Thymus (tissue), 11 donors: ENCODE results near the gene GLS2. TPM values are rescaled to one million over a fixed set of nuclear protein-coding genes. Genes with fewer than 3 reads are reported as not detected.

Experiments
- DNase-seq, 9 donors: peaks; one replicate each; pipeline ENCODE4 v3.0.0-alpha.2; 2013; ENCODE audit warnings: low spot score in 9 of 9, low read depth in 6 of 9, missing footprints in 1 of 9
- H3K27ac ChIP-seq, 2 donors: one replicate each; pipeline ENCODE4 v1.5.1; 2013; ENCODE audit warnings: control low read depth in 1 of 2, low read depth in 1 of 2, low read length in 1 of 2, mild to moderate bottlenecking in 1 of 2, moderate library complexity in 1 of 2
- H3K27me3 ChIP-seq, 2 donors: one replicate each; pipeline ENCODE4 v1.5.1; 2013; ENCODE audit warnings: low read length in 1 of 2; ENCODE audit not compliant: control insufficient read depth in 2 of 2, insufficient read depth in 1 of 2
- H3K36me3 ChIP-seq, 2 donors: one replicate each; pipeline ENCODE4 v1.5.1; 2013; ENCODE audit warnings: low read length in 1 of 2, mild to moderate bottlenecking in 1 of 2, moderate library complexity in 1 of 2; ENCODE audit not compliant: control insufficient read depth in 2 of 2, insufficient read depth in 2 of 2
- H3K4me1 ChIP-seq, 2 donors: one replicate each; pipeline ENCODE4 v1.5.1; 2013; ENCODE audit warnings: low read length in 2 of 2; ENCODE audit not compliant: control insufficient read depth in 2 of 2, insufficient read depth in 2 of 2
- H3K4me3 ChIP-seq, 2 donors: one replicate each; pipeline ENCODE4 v1.5.1; 2013; ENCODE audit warnings: low read length in 2 of 2, control low read depth in 1 of 2, mild to moderate bottlenecking in 1 of 2
- H3K9me3 ChIP-seq, 2 donors: one replicate each; pipeline ENCODE4 v1.5.1; 2013; ENCODE audit warnings: low read length in 1 of 2, mild to moderate bottlenecking in 1 of 2; ENCODE audit not compliant: control insufficient read depth in 2 of 2, insufficient read depth in 1 of 2
- WGBS: extraction: QIAGEN DNeasy Blood & Tissue Kit; methylation state at CpG from one replicate; pipeline ENCODE4 v1.1.7; 2013; 5-methylcytosine and 5-hydroxymethylcytosine counted together
- polyA plus RNA-seq: library from polyadenylated mRNA; stranded (reverse); fragments of 200-250 nt; gene quantifications from one replicate; pipeline ENCODE4 v1.2.3, GENCODE V29; 2013
- total RNA-seq: library from RNA; stranded (reverse); fragments of 120-200 nt; gene quantifications from one replicate; pipeline ENCODE4 v1.2.4, GENCODE V29; 2013
- donor health status: healthy.

GLS2 gene
- total and polyA plus RNA-seq, 2 donors, result 1.0 to 2.6 TPM

DNA sequence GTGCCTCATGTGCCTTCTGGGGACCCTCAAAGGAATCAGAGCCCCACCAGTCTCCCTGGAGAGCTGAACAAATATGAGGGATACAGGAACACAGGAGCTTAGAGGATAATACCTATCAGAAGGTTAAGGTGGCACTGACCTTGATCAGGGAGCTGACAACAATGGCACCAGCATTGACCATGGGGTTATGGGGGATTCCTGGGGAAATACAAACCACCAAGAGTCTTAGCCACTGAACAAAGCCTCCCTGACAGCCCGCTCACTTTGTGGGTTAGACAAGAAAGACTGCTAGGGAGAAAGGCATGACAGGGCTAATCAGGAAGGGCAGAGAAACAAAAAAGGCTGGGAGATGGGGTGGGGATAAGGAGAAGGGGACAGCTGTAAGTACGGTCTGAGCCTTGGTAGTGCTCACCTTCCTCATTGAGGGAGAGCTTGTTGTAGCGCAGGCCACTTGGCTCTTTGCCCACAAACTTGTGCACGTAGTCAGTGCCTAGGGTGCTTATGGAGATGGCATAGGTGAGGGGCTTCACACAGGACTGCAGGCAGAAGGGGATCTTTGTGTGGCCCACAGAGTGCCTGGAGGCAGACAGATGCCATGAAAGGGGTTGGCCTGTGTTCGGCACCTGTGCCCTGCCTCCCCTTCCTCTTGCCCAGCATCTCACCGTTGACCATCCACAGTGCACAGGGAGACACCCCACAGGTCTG lies 10.3 kb downstream of the GLS2 start:
- Histone ChIP-seq H3K4me3 (no peak overlapping the region), H3K36me3 (no peaks in the 10 kb centered on the region), H3K27me3 (no peaks in the 10 kb centered on the region), H3K27ac (no peak overlapping the region), H3K9me3 (no peaks in the 10 kb centered on the region), H3K4me1 (no peaks in the 10 kb centered on the region)
- WGBS, result 93% methylated on average over 6 of the region's 6 CpGs
- no peak for DNase-seq

DNA sequence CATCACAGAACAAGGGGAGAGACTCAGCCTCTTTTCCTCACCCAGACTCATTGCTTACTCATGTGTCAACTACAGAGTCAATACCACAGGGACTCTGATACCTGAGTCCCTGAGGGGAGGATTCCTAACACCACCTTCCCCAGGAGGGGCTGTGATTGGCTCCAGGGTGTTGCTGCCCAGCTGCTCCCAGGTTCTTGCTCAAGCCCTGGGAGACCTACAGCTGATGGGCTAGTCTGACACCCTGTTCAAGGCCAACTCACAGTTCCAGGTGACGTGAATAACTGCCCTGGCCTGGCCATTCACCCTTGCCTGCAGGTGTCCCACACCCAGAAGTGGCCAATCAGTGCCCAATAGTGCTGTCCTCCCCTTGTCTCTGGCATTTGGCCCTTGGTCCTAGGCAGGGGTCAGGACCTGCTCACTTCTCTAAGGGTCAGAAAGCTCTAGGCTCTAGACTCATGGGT lies 11.0 kb downstream of the GLS2 start:
- DNase-seq, result no peak
- 98% methylated on average over 1 of the region's 1 CpG for WGBS

DNA sequence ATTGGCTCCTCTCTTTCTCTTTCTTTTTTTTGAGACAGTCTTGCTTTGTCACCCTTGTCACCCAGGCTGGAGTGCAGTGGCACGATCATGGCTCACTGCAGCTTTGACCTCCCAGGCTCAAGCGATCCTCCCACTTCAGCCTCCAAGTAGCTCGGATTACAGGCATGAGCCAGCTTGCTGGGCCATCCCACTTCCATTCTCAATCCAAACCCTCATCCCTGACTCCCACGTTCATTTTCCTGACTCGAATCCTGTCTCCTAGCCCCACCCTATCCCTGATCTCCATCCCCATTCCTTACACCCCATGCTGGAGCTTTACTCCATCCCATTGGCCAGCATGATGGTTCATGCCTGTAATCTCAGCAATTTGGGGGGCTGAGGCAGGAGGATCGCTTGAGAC lies 11.8 kb downstream of the GLS2 start:
- H3K4me1 ChIP-seq, result no peaks in the 10 kb centered on the region
- H3K9me3 ChIP-seq, result no peaks in the 10 kb centered on the region
- WGBS, result 97% methylated on average over 6 of the region's 6 CpGs
- DNase-seq, result no peak
- no peaks in the 10 kb centered on the region for H3K27me3 ChIP-seq
- H3K36me3 ChIP-seq, result no peaks in the 10 kb centered on the region
- H3K4me3 ChIP-seq, result no peak overlapping the region
- H3K27ac ChIP-seq, result no peak overlapping the region

More for the DNA sequence above, 11.0 kb downstream of the GLS2 start:
- no peaks in the 10 kb centered on the region for H3K4me1 ChIP-seq
- no peak overlapping the region for H3K27ac ChIP-seq
- no peaks in the 10 kb centered on the region for H3K36me3 ChIP-seq
- no peak overlapping the region for H3K4me3 ChIP-seq
- H3K9me3 ChIP-seq, result no peaks in the 10 kb centered on the region
- H3K27me3 ChIP-seq, result no peaks in the 10 kb centered on the region

DNA sequence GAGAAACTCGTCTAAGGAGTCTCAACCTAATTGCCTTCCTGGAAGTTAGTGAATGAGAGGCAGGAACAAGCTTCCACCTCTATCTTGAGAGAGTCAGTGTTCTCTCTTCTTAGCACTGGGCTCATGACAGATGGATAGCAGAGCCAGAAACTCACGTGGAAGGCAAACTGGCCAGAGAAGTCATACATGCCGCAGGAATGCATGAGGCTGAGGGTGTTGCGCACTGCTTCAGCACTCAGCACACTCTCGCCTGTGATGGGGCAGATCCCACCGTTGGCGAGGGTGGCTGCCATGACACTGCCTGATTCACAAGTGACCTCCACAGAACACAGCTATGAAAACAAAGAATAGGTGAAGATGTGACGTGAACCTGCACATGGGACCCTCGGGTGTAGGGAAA lies 13.6 kb downstream of the GLS2 start:
- Histone ChIP-seq H3K36me3 (no peaks in the 10 kb centered on the region), H3K27ac (no peak overlapping the region), H3K9me3 (no peaks in the 10 kb centered on the region), H3K27me3 (no peaks in the 10 kb centered on the region), H3K4me1 (peaks cover 0 to 3% of the 10 kb centered on the region in 2 donors), H3K4me3 (no peak overlapping the region)
- DNase-seq, result no peak
- WGBS, result 97% methylated on average over 9 of the region's 9 CpGs

DNA sequence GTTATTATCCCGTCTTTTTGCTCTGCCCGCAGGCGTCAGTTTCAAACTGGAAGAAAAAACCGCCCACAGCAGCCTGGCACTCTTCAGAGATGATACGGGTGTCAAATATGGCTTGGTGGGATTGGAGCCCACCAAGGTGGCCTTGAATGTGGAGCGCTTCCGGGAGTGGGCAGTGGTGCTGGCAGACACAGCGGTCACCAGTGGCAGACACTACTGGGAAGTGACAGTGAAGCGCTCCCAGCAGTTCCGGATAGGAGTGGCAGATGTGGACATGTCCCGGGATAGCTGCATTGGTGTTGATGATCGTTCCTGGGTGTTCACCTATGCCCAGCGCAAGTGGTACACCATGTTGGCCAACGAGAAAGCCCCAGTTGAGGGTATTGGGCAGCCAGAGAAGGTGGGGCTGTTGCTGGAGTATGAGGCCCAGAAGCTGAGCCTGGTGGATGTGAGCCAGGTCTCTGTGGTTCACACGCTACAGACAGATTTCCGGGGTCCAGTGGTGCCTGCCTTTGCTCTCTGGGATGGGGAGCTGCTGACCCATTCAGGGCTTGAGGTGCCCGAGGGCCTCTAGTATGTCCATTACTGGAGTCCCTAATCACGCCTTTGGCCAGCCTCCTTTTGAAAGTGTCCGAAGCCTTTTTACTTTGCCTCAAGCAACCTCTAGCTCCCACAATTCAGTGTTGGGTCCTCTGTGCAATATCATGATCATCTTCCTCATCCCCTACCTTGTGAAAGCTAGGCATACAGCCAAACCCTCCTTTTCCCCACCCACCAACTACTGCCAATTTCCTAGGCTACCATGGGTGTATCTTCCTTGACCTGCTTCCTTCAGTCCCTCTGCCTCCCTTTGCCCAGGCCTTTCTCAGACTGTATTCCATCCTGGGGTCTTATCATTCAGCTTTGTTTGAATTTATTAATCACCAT lies 18.7 kb downstream of the GLS2 start:
- H3K9me3 ChIP-seq, result no peaks in the 10 kb centered on the region
- peak overlapping the region in 1 of 2 donors; percentile 57 for H3K27ac ChIP-seq
- H3K36me3 ChIP-seq, result no peaks in the 10 kb centered on the region
- peak overlapping the region; percentile 68 to 87 for H3K4me3 ChIP-seq
- 57% methylated on average over 19 of the region's 19 CpGs for WGBS
- H3K4me1 ChIP-seq, result peaks cover 4 to 9% of the 10 kb centered on the region in 2 donors
- no peak for DNase-seq
- no peaks in the 10 kb centered on the region for H3K27me3 ChIP-seq

DNA sequence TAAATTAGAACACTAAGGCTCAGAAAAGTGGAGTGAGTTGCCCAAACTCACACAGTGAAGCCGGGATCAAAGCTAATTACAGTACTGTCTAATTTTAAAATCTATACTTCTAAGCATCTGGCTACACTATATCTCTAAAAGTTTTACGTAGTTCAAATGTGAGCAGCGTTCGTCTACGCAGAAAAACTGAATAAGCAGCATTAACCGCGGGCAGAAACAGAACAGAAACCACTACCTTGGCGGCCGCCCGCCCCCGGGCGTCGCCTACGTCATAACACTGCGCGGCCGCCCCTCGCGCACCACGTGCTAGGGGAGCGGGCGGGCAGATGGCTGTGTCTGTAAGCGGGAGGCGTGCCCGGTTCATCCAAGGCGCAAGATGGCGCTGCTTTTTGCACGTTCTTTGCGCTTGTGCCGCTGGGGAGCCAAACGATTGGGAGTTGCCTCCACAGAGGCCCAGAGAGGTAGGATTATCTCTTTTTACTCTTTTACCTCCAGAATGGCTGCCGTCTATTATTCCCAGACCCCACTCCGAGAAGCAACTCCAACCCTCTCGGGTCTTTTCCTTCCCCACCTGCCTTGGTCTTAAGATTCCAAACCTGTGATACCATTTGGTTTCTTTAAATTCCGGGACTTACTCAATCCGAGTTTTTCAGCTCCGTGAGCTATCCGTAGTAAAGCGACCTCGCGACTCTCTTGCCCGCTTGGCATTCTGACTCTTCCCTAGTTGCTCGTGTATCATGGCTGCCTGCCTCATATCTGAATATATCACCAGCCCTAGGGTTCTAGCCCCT lies 19.6 kb downstream of the GLS2 start, which contains the start of gene SPRYD4:
TSS of gene SPRYD4 (plus strand) at position 363 of the 791 bp plus-strand sequence. CDS start at position 377, 14 bp downstream.
- H3K4me1 ChIP-seq, result peaks cover 4 to 11% of the 10 kb centered on the region in 2 donors
- WGBS, result under 1% methylated on average over 43 of the region's 43 CpGs

DNA sequence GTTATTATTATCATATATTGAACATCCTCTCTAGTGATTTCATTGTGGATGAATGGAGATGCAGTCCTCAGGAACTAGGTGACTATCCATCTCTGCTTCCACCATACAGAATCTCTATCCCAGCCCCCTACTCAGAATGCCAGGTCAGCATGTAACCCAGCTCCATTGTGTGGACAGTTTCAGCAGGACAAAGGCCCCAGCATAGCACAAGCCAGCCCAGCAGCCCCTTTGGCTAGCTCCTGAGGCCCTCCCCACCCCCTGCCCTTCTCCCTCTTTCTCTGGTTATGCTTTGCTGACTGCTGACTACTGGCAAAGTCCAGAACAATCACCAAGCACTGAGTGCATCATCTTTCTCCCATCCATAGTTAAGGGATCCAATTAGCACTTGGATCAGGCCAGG lies 25.4 kb downstream of the GLS2 start:
- DNase-seq, result no peak
- H3K27me3 ChIP-seq, result no peaks in the 10 kb centered on the region

More for the DNA sequence above, 19.6 kb downstream of the GLS2 start, which contains the start of gene SPRYD4:
- H3K36me3 ChIP-seq, result no peaks in the 10 kb centered on the region
- H3K9me3 ChIP-seq, result no peaks in the 10 kb centered on the region
- H3K27me3 ChIP-seq, result no peaks in the 10 kb centered on the region
- peak within 1 kb of the TSS; percentile 68 to 87 for H3K4me3 ChIP-seq
- DNase-seq, result peak; percentile 71 to 96 (median 88)
- H3K27ac ChIP-seq, result peak within 1 kb of the TSS; percentile 77 to 89

DNA sequence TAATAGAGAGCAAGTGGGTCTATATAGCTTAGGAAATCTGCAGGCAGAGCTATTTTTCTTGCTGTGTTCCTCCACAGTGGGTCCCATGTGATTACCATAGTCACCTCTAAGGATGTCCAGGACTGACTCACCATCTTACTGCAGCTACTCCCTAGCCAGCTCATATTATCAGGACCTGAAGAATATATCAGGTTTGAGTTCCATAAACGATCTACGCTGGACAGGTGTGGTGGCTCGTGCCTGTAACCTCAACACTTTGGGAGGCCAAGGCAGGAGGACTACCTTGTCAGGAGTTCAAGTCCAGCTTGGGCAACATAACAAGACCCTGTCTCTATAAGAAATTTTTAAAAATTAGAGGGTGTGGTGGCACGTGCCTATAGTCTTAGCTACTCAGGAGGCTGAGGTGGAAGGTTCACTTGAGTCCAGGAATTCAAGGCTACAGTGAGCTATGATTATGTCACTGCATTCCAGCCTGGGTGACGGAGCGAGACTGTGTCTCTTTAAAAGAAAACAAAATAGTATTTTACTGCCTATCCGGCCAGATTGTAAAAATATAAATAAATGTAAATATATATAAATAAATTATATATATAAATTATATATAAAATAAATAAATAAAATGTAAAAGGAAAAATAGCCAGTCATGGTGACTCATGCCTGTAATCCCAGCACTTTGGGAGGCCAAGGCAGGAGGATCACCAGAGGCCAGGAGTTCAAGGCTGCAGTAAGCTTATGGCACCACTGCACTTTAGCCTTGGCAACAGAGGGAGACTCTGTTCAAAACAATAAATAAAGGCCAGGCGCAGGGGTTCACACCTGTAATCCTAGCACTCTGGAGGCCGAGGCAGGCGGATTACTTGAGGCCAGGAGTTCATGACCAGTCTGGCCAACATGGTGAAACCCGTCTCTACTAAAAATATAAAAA lies 26.5 kb downstream of the GLS2 start:
- WGBS, result 95% methylated on average over 11 of the region's 11 CpGs
- H3K36me3 ChIP-seq, result no peaks in the 10 kb centered on the region
- H3K9me3 ChIP-seq, result no peaks in the 10 kb centered on the region
- no peaks in the 10 kb centered on the region for H3K27me3 ChIP-seq
- DNase-seq, result no peak
- H3K4me3 ChIP-seq, result no peak overlapping the region
- H3K27ac ChIP-seq, result no peak overlapping the region
- peaks cover 0 to 2% of the 10 kb centered on the region in 2 donors for H3K4me1 ChIP-seq

More for the DNA sequence above, 25.4 kb downstream of the GLS2 start:
- Histone ChIP-seq H3K4me1 (peaks cover 0 to 2% of the 10 kb centered on the region in 2 donors), H3K4me3 (no peak overlapping the region), H3K36me3 (no peaks in the 10 kb centered on the region), H3K9me3 (no peaks in the 10 kb centered on the region), H3K27ac (no peak overlapping the region)
